GM18508 (cell line): ENCODE results near the gene PTK7.
"Not testable (repeated sequence)": the region's sequence is repeated elsewhere in the genome, so short reads cannot be mapped to it uniquely, and the experiment has no call there.

Source experiments
- ATAC-seq: cut with Tn5 transposase; IDR thresholded peaks from one replicate; pipeline ENCODE4 v1.9.1; 2021; ENCODE audit warnings: moderate number of reproducible peaks; ENCODE audit not compliant: insufficient read depth, unreplicated experiment

The PTK7 gene

DNA sequence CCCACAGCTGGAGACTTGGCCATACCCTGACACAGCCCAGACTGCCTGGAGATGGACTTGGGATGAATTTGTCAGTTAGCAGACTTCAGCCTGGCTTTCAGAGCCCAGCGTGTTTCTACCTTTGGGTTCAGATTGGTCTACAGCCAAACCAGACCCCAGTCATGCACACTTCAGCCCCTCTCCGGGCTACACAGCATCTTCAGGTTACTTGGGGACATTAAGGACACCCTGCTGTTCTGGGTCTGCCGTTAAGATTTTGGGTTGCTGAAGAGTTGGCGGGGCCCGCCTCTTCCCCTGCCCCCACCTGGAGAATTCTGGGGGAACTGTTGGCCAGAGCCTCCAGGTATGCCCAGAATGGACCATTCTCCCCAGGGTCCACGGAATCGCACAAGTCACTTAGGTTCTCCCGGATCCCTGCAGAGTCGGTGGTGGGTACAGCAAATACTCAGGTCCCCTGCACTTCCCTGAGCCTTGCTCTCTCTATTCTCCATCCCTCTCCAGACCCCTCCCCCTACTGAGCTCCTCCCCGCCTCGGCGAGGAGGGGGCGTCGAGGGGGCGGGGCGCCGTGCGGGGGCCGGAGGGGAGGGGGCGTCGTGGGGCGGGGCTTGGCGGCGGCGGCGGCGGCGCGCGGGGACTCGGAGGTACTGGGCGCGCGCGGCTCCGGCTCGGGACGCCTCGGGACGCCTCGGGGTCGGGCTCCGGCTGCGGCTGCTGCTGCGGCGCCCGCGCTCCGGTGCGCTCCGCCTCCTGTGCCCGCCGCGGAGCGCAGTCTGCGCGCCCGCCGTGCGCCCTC, at the start of gene PTK7:
PTK7 (plus strand) TSS at position 645 of the 794 bp plus-strand sequence. CDS start 175 bp downstream, outside the sequence.
- ATAC-seq = no peak

DNA sequence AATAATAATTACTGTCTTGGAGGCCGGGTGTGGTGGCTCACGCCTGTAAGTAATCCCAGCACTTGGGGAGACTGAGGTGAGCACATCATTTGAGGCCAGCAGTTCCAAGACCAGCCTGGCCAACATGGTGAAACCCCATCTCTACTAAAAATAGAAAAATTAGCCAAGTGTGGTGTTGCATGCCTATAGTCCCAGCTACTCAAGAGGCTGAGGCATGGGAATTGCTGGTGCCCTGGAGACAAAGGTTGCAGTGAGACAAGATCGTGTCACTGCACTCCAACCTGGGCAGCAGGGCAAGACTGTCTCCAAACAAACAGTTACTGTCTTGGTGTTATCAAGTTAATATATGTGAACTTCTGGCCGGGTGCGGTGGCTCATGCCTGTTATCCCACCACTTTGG, 49.7 kb upstream of the PTK7 start:
- ATAC-seq = no peak

DNA sequence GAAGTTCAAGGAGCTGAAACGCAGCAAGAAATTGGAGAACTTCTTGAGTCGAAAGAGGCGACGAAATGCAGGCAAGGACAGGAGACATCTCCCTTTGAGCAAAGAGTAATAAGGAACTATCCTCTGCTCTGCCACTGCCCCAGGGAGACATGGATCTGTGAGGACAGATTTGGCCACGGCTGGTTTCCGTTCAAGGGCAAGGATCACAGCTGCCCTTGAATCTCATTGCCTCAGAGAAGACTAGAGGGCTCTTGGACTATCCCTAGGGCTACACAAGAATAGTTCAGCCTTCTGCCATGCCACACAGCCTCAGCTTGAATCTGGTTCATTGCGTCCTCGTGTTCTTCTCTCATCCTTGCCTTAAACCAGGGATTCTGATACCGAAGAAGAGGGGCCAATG, 47.0 kb upstream of the PTK7 start:
- ATAC-seq = no peak

DNA sequence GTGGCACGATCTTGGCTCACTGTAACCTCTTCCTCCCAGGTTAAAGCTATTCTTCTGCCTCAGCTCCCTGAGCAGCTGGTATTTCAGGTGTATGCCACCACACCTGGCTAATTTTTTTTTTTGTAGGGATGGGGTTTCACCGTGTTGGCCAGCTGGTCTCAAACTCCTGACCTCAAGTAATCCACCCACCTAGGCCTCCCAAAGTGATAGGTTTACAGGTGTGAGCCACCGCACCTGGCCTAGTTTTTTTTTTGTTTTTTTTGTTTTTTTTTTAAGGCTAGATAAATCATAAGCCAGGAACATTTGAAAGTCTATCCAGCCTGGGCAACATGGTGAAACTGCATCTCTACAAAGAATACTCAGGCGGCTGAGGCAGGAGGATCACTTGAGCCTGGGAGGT, 43.8 kb upstream of the PTK7 start:
- ATAC-seq = no peak

DNA sequence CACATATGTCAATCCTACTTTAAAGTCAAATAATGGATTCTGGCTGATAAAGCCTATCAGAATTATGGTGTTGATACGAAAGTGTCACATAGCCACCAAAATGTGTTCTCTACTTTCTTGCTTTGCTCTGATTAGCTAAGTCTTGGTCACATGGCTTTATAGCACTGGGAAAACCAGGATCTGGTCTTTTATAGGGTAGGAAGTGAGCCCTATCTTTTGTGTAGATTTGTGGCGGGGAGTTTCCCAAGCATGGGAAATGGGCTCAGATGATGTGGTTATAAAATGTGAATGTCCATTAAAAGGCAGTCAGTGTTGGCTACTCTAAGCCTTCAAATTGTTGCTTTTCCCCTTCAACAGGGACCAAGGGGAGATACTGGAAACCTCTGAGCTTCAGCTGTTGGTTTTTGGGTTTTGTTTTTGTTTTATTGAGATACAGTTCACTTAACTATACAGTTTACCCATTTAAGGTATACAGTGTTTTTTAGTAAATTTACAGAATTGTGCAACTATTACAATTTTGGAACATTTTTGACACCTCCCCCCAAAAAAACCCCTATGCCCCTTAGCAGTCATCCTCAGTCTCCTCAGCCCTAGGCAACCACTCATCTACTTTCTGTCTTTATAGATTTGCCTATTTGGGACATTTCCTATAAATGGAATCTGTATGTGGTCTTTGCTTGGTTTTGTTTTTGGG, 42.5 kb upstream of the PTK7 start:
- ATAC-seq = no peak

DNA sequence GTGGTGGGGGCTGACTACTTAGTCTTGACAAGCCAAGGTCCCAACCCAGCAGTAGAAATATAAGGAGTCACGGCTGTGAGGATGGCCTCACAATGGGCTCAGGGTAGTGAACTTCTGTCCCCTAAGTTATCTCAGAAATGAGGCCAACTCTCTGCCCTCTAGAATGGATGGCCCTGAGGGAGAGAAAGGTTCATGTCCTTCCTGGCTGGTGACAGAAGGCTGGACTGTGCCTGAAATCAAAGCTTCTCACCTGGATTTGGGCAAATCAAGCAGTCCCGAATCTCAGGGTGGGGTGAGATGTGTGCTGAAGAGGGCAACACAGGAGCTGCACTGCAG, 42.0 kb upstream of the PTK7 start:
- ATAC-seq = no peak

DNA sequence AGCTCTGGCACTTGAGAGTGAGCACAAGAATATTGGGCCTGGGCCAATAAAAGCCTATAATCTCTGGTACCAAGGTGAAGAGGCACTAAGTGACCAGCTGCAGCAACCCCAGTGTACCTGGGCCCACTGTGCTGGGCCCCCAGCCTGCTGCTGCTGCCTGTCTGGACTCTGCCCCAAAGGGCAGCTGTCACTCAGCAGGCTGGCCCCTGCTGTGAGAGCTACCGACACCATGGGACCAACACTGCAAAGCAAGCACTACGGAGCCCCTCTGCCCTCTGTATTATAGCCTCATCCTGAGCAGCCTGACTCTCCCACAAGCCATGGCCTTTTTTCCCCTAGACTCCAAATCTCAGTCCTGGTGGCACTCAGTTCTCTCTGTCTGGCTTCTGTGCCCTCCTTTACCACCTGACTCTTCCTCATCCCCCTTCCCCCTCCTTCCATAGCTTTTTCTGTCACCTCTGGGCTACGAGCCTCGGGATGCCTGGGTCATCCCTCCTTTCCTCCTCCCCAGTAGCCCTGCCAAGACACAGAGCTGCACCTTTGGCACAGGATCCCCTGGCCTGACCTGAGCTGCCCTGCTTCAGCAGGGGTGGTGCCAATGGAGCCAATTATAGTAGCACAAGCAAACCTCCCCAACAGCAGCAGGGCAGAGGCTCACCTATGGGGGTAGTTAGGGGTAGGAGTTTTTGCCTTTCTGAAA, 40.5 kb upstream of the PTK7 start:
- ATAC-seq = no peak

DNA sequence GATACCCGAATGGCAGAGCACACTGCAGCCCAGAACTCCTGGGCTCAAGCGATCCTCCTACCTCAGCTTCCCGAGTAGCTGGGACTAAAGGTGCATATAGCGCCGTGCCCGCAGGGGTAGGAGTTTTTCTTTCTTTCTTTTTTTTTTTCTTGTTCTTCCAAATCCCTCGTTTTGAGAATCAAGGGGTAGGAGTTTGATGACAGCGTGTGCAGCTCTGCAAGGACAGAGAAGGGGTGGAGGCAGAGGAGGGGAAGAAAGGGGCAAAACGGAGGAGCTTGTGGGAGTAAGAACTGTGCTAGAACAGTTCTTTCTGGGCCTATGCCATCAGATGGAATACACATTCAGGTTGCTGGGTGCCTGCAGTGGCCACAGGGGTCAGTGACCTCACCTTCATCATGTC, 39.4 kb upstream of the PTK7 start:
- ATAC-seq = no peak

DNA sequence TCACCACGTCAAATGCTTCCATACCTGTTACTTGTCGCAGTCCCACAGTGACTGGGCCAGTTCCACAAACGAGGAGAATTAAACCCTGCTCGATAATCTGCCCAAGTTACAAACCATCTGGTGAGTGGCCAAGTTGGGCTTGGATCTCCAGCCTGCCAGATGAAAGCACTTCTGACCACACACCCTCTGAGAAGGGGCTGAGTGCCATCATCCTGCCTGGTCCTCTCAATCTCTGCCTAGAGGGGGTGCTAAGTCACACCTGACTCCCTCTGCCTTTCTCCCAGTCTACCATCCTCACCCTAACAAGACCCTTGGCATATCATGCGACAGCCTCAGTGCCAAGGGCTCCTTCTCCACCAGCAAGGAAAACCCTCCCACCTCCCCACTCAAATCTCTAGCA, 38.9 kb upstream of the PTK7 start:
- no peak for ATAC-seq

DNA sequence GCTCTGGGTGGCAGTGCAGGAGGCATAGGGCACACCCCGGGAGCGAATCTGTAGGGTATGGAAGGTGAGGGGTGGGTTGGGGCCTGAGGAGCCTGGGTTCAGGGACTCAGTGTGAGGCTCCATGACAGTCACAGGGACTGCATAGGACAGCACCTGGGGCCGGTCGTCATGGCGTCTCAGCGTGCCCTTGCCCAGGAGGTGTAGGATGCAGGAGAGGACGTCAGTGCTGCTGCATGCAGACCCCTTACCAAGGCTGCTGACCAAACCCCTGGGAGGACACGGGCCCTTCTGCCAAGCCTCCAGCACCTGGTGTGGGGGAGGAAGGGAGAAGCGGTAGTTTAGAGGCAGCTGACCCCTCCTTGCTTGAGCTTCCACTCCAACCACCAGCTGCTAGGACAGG, 38.4 kb upstream of the PTK7 start:
- ATAC-seq = no peak

DNA sequence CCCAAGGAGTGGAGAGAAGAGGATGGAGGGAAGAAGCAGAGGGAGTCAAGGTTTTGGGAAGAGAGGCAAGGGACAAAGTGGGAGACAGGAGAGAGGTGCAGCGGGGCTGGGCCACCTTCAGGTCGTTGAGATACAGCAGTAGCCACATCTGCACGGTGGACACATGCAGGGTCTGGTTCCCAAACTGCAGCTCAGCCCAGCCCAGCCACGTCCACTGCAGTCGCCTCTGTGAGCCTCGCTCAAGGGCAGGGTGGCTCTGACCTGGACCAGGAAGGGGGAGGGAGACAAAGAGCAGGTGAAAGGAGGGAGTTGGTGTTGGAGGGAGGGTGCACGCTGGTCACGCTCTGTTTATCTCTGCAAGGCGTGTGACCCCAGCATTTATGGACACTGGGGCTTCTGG, 37.4 kb upstream of the PTK7 start:
- no peak for ATAC-seq

DNA sequence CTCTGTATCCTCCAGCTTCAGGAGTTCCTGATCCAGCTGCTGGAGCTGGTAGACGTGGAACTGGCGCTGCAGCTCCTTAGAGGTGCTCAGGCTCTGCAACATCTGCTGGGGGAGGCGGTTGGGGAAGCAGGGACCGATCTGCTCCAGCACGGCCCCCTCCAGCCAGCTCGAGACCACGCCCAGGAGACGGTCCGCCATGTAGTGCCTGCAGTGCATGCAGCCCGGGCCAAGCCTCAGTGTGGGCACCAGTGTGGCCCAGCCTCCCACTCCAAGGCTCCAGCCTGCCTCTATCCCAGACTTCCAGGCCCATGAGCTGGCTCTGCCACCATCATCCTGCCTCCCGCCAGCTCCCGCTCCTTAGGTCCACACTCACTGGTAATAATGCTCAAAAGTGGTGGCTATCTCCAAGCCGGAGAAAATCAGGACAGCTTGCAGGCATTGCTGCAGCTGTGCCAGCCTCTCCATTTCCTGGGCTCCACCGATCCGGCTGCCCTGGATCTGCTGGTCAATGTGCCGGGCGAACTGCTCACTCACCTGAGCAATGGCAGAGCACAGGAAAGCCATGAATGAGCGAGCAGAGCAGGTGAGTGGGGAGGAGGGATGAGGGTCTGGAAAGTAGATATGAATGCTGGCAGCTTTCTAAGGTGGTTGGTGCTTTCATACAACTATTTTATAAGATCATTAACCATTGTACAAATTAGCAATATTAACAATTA, 35.4 kb upstream of the PTK7 start:
- no peak for ATAC-seq

DNA sequence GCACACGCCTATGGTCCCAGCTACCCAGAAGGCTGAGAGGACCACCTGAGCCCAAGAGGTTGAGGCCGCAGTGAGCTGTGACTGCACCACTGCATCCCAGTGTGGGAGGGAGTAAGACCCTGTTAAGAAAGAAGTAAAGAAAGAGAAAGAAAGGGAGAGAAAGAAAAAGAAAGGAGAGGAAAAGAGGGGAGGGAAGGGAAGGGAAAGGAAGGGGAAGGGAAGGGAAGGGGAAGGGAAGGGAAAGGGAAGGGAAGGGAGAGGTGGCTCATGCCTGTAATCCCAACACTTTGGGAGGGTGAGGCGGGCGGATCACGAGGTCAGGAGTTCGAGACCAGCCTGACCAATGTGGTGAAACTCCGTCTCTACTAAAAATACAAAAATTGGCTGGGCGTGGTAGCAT, 34.6 kb upstream of the PTK7 start:
- ATAC-seq = not testable (repeated sequence)

DNA sequence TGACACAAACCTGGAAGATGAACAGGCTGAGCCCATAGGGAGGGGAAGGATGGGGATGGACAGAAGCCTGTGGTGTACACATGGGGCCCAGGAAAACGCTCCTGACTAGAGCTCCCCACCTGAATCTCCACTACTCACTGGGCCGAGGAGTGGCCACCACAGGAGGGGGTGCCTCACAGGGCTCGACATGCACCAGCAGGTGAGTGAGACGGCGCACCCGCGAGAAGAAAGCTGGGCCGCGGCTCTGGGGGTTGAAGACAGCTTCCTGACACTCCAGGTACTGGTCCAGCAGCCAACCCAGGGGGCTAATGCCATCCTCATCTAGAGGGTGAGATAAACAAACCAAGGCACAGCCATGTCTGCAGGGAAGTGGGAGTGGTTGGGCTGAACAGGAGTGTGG, 32.8 kb upstream of the PTK7 start:
- no peak for ATAC-seq

DNA sequence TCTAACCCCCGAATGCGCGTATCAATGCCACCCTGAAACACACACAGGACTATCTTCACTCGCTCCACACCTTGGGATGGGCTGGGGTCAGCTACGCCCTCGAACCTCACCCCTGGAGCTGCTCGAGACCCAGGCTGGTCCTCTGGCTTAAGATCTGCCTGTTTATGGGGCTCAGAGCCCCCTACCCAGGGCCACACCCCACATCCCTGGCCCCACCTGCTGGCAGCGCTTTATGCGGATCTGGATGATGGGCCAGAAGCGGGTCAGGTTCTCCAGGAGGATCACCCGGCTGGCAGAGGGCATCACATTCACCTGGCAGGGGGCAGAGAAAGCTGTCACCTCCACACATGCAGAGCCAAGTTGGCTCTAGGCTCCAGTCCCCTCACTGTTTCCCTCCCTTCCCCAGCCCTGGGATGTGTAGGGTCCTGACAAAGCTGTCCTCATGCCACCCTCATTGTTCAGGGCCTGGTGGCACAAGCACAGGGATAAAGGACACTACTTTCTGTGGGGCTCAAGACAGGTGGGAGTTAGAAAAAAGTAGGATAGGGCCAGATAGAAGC, 30.7 kb upstream of the PTK7 start:
- ATAC-seq = no peak

DNA sequence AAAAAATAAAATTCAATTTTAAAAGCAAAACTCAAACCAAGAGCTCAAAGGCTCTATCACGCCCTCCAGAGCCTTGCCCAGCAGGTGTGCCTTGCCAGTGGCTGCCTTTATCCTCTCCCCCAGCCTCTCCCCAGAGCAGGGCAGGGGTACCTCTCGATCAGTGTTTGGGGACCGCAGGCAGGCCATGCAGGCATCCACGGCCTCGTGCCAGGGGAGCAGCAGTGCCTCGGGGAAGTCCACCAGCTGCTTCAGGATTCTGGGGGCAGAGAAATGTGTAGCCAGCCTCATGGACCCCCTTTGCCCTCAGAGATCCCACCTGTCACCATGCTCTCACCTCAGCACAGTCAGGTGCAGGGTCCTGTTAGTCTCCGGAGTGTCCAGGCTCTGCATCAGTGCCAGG, 28.1 kb upstream of the PTK7 start:
- ATAC-seq = no peak

DNA sequence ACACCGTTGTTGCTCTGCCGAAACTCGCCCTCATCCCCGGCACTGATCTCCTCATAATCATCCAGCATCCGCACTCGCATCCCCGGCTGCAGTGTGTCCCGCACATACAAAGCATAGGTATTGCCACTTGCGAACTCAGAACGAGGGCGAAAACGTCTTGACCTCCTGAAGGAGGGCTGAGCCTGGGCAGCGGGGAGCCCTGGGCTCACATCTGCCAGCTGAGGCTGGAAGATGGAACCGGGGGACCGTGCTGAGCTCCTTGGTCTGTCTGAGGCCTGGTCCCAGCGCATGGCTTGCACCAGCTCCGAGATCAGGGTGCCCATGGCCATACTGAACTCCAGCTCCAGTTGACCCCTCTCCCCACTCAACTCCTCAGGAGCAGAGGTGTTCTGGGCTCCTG, 25.1 kb upstream of the PTK7 start:
- no peak for ATAC-seq

DNA sequence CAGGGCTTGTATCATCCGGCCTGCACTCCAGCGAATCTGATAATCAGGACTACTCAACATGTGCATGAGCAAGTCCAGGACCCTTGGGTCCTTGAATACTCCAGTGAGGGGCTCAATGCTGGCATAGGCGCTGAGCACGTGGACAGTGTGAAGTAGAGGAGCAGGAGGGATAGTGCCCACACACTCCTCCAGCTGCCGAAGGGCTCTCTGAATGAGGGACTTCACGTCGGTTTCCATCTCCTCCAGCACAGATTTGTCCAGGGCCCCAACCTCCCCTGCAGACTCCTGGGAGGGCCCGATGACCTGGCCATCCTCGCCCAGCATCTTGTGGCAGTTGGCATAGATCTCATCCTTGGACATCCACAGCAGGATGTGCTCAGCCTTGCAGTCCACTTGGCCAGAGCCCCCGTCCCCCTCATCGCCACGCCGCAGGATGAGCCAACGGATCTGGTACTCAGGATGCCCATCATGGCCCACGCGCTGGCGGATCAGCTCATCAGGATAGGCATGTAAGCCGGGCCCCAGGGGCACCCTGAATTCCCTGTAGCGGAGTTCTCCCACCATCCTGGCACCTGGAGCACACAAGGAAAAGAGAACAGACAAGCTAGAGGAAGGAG, 23.8 kb upstream of the PTK7 start:
- no peak for ATAC-seq

DNA sequence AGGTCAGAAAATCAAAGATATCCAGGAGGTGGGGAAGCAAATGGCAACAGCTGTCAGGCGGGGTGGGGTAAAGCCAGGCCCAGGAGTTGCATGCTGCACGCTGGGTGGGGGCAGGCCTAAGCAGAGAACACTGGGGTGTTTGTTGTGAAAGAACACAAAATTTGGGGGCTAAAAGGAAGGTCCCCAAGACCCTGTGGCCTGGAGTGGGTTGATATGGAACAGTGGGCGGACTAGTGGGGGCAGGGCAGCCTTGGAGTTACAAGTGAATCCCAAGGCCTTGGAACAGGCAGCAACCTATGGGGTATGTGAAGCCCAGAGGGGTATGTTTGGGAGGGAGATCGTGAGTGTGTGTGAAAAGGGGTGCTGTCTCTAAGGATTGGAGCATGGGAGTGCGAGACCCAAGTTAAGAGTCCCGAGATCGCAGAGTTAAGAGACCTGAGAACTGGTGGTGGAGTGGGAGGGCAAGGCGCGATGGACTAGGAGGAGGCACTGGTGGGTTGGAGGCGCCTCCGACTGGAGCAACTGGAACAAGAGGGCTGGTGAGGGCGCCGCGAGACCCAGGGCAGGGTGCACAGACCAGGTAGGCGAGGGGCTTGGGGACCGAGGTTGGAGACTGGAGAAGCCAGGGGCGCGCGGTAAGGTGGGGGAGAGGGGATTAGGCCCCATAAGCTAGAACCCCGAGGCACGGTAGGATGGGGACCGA, 23.1 kb upstream of the PTK7 start:
- no peak for ATAC-seq
